Naive thymus-derived CD4-positive, alpha-beta T cell (primary cell): ENCODE results near the gene SH3RF3. TPM values are rescaled to one million over a fixed set of nuclear protein-coding genes. Genes with fewer than 3 reads are reported as not detected.
A peak's percentile ranks its signal among the peaks of the same experiment; 100 is the strongest.

ENCODE experiments used
- ATAC-seq: fragments of 150-1000 bp; cut with Tn5 transposase; 2 replicates; pipeline ENCODE4 v1.10.0; 2021; ENCODE audit warnings: mild to moderate bottlenecking, moderate library complexity
- CTCF ChIA-PET: fragments of 350-600 bp; sonication (Branson Sonifier 250); formaldehyde crosslinking; loops from one replicate; lab custom pipeline; 2021; ENCODE audit warnings: antibody characterized with exemption; lab: Charles Lee
- POLR2A ChIA-PET: fragments of 350-600 bp; sonication (Branson Sonifier 250); formaldehyde crosslinking; loops from one replicate; lab custom pipeline; 2021; ENCODE audit warnings: antibody characterized with exemption, inconsistent platforms; lab: Charles Lee
- DNase-seq, 9 donors: peaks; one replicate each; pipeline versions ENCODE4 v3.0.0 to v3.0.0-alpha.2; 2020 to 2022; ENCODE audit warnings: mixed read lengths in 1 of 9
- H3K27ac ChIP-seq: one replicate; pipeline ENCODE4 v1.7.0; 2013; ENCODE audit warnings: mild to moderate bottlenecking, low read depth, low read length, moderate library complexity
- H3K27me3 ChIP-seq, 2 donors: one replicate each; pipeline ENCODE4 v1.7.0; 2013; ENCODE audit warnings: low read length in 2 of 2, mild to moderate bottlenecking in 2 of 2, moderate library complexity in 2 of 2; ENCODE audit not compliant: control insufficient read depth in 2 of 2, insufficient read depth in 2 of 2
- H3K36me3 ChIP-seq, 3 experiments: 1 replicate in 2 of 3; 2 replicates in 1 of 3; pipeline ENCODE4 v1.7.0; 2013; ENCODE audit warnings: low read length in 3 of 3, mild to moderate bottlenecking in 3 of 3, moderate library complexity in 1 of 3; ENCODE audit not compliant: insufficient read depth in 3 of 3, control insufficient read depth in 2 of 3
- H3K4me1 ChIP-seq, 2 donors: one replicate each; pipeline ENCODE4 v1.7.0; 2013; ENCODE audit warnings: low read length in 2 of 2, mild to moderate bottlenecking in 2 of 2, moderate library complexity in 1 of 2; ENCODE audit not compliant: control insufficient read depth in 2 of 2, insufficient read depth in 2 of 2
- H3K4me3 ChIP-seq: 2 replicates; pipeline ENCODE4 v1.7.0; 2013; ENCODE audit warnings: mild to moderate bottlenecking, low read length
- H3K9me3 ChIP-seq, 3 experiments: 1 replicate in 2 of 3; 2 replicates in 1 of 3; pipeline ENCODE4 v1.7.0; 2013; ENCODE audit warnings: low read length in 3 of 3; ENCODE audit not compliant: control insufficient read depth in 2 of 3
- H3K27ac Mint-ChIP-seq, 9 donors: one replicate each; pipeline ENCODE4 v1.8.0; 2020 to 2022; ENCODE audit warnings: mixed read lengths in 9 of 9, mild to moderate bottlenecking in 8 of 9, moderate library complexity in 5 of 9, inconsistent platforms in 2 of 9
- H3K27me3 Mint-ChIP-seq, 5 donors: one replicate each; pipeline ENCODE4 v1.8.0; 2021 to 2022; ENCODE audit warnings: mixed read lengths in 5 of 5, mild to moderate bottlenecking in 1 of 5
- H3K36me3 Mint-ChIP-seq, 5 donors: one replicate each; pipeline ENCODE4 v1.8.0; 2020 to 2022; ENCODE audit warnings: mixed read lengths in 5 of 5, mild to moderate bottlenecking in 3 of 5, inconsistent platforms in 1 of 5
- H3K4me1 Mint-ChIP-seq, 7 donors: one replicate each; pipeline ENCODE4 v1.8.0; 2020 to 2022; ENCODE audit warnings: mixed read lengths in 7 of 7, mild to moderate bottlenecking in 3 of 7, inconsistent platforms in 1 of 7
- H3K4me3 Mint-ChIP-seq, 10 donors: one replicate each; pipeline ENCODE4 v1.8.0; 2020 to 2022; ENCODE audit warnings: mild to moderate bottlenecking in 10 of 10, mixed read lengths in 10 of 10, moderate library complexity in 6 of 10, inconsistent platforms in 2 of 10
- H3K9me3 Mint-ChIP-seq, 11 donors: one replicate each; pipeline ENCODE4 v1.8.0; 2020 to 2022; ENCODE audit warnings: mixed read lengths in 11 of 11, mild to moderate bottlenecking in 4 of 11, inconsistent platforms in 1 of 11, moderate library complexity in 1 of 11
- intact Hi-C, 2 donors: fragments of 100-400 bp; cut with micrococcal nuclease; formaldehyde crosslinking; loops; one replicate each; pipeline ENCODE4 v1.15.1; 2023
- polyA plus RNA-seq, 2 donors: library from polyadenylated mRNA; unstranded; fragments of 300-500 nt; fragmentation: Illumina TruSeq; gene quantifications; one replicate each; pipeline ENCODE4 v1.2.3, GENCODE V29; 2021
- total RNA-seq, 6 experiments: library from RNA in 5 of 6; stranded (reverse) in 5 of 6; gene quantifications; 1 replicate in 5 of 6; 2 replicates in 1 of 6; pipeline ENCODE4 v1.2.3 and lab custom pipeline; 2021 to 2026

The SH3RF3 gene
- total and polyA plus RNA-seq, 7 experiments from 2014 or later, result 0.19 to 11.5 (median 4.8) TPM

DNA sequence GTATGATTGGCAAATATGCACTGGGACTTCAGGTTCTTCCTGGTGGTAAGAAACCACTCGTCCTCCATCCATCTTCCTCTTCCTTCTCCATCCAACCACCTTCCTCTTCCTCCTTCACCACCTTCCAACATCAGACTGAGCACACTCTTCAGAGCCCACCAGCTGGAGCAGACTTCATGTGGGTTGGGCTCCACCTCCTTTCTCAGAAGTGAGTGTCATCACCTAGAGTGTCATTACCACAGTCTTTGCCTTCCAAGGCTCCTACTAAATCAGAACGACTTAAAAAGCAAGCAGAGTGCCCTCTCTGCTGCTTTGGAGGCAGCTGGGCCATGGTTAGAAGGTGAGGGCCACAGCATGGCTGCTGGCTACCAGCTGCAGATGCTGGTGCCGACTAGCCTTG, 171.6 kb downstream of the SH3RF3 start:
- CTCF ChIA-PET, result no interaction called here
- intact Hi-C loops, result no loop called here
- no peaks in the 10 kb centered on the region for H3K36me3 Mint-ChIP-seq

GRCh38 chr2:109301746-109302145, 172.7 kb downstream of the SH3RF3 start:
- H3K36me3 Mint-ChIP-seq, result no peaks in the 10 kb centered on the region
- no peaks in the 10 kb centered on the region for H3K27me3 ChIP-seq
- H3K27ac Mint-ChIP-seq, result no peak overlapping the region
- no peaks in the 10 kb centered on the region for H3K36me3 ChIP-seq
- H3K9me3 Mint-ChIP-seq, result peaks cover 0 to 2% (median 0%) of the 10 kb centered on the region in 11 donors
- POLR2A ChIA-PET, result no interaction called here
- H3K4me3 ChIP-seq, result no peak overlapping the region
- peaks cover 0 to 16% (median 6%) of the 10 kb centered on the region in 7 donors for H3K4me1 Mint-ChIP-seq
- peaks cover 0 to 3% (median 0%) of the 10 kb centered on the region in 5 donors for H3K27me3 Mint-ChIP-seq
- DNase-seq (no peak), ATAC-seq (no peak)
- no peak overlapping the region for H3K27ac ChIP-seq
- CTCF ChIA-PET, result interaction anchor here (1.1 kb wide), 1 partner anchor 209 kb away, joined by 3 read pairs; no protein-coding TSS in a partner anchor
- intact Hi-C loops, result no loop called here
- H3K9me3 ChIP-seq, result no peaks in the 10 kb centered on the region
- H3K4me3 Mint-ChIP-seq, result no peak overlapping the region
- H3K4me1 ChIP-seq, result no peaks in the 10 kb centered on the region

More for the DNA sequence above, 171.6 kb downstream of the SH3RF3 start:
- Mint-ChIP-seq H3K27ac (no peak overlapping the region), H3K4me3 (no peak overlapping the region), H3K27me3 (no peaks in the 10 kb centered on the region), H3K4me1 (peaks cover 0 to 16% (median 6%) of the 10 kb centered on the region in 7 donors), H3K9me3 (peaks cover 0 to 2% (median 0%) of the 10 kb centered on the region in 11 donors)
- H3K4me3 ChIP-seq, result no peak overlapping the region
- H3K4me1 ChIP-seq, result no peaks in the 10 kb centered on the region
- H3K9me3 ChIP-seq, result no peaks in the 10 kb centered on the region
- DNase-seq (no peak), ATAC-seq (no peak)
- POLR2A ChIA-PET, result no interaction called here
- H3K36me3 ChIP-seq, result no peaks in the 10 kb centered on the region
- no peak overlapping the region for H3K27ac ChIP-seq
- H3K27me3 ChIP-seq, result no peaks in the 10 kb centered on the region

DNA sequence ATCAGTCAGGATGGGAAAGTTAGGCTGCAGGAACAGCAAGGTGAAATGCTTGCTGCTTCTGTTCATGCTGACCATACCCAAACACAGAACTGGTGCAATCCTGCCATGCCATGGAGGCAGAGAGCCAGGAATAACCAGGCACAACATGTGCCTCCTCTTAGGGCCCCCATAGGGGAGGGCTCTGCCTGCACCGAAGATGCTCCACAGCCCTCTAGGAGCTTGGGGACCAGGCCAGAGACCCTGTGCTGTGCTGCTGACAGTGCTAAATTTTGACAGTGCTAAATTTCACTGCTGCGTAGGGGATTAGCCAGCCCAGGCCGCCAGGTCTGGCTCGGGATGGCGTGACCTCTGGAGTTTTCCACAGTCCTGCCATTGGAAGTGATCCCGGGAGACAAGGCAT, 173.3 kb downstream of the SH3RF3 start:
- Histone ChIP-seq H3K4me1 (no peaks in the 10 kb centered on the region), H3K27me3 (no peaks in the 10 kb centered on the region), H3K36me3 (no peaks in the 10 kb centered on the region), H3K4me3 (no peak overlapping the region), H3K27ac (no peak overlapping the region), H3K9me3 (no peaks in the 10 kb centered on the region)
- peaks cover 0 to 16% (median 6%) of the 10 kb centered on the region in 7 donors for H3K4me1 Mint-ChIP-seq
- H3K27ac Mint-ChIP-seq, result no peak overlapping the region
- intact Hi-C loops, result no loop called here
- no peak overlapping the region for H3K4me3 Mint-ChIP-seq
- no peak for DNase-seq
- H3K9me3 Mint-ChIP-seq, result peaks cover 0 to 2% (median 0%) of the 10 kb centered on the region in 11 donors
- H3K27me3 Mint-ChIP-seq, result peaks cover 0 to 3% (median 0%) of the 10 kb centered on the region in 5 donors
- no peaks in the 10 kb centered on the region for H3K36me3 Mint-ChIP-seq
- no peak for ATAC-seq
- POLR2A ChIA-PET, result no interaction called here
- CTCF ChIA-PET, result interaction anchor here (1.1 kb wide), 1 partner anchor 208 kb away, joined by 3 read pairs; no protein-coding TSS in a partner anchor

DNA sequence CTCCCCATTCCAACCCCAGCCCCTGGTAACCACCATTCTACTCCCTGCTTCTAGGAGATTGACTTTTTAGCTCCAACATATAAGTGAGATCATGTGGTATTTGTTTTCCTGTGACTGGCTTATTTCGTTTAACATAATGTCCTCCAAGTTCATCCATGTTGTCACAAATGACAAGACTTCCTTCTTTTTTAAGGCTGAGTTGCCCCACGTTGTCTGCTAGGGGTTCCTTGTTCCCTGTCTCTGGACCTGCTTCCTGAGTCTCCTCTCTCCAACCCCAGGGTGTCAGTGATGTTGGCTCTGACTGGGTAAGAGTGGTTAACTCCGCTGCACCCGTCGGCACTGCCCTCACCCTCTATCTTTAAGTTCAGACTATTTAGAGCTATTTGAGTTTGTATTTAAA, 175.2 kb downstream of the SH3RF3 start:
- Mint-ChIP-seq H3K36me3 (no peaks in the 10 kb centered on the region), H3K9me3 (no peaks in the 10 kb centered on the region), H3K27ac (peak overlapping the region in 1 of 9 donors; percentile 24), H3K4me3 (no peak overlapping the region), H3K27me3 (peaks cover 0 to 3% (median 0%) of the 10 kb centered on the region in 5 donors), H3K4me1 (peaks cover 0 to 16% (median 5%) of the 10 kb centered on the region in 7 donors)
- no peak overlapping the region for H3K27ac ChIP-seq
- no peaks in the 10 kb centered on the region for H3K36me3 ChIP-seq
- no peak overlapping the region for H3K4me3 ChIP-seq
- intact Hi-C loops, result no loop called here
- H3K27me3 ChIP-seq, result no peaks in the 10 kb centered on the region
- no peak for DNase-seq
- ATAC-seq, result no peak
- ChIA-PET CTCF (no interaction called here), POLR2A (no interaction called here)
- no peaks in the 10 kb centered on the region for H3K9me3 ChIP-seq
- no peaks in the 10 kb centered on the region for H3K4me1 ChIP-seq

DNA sequence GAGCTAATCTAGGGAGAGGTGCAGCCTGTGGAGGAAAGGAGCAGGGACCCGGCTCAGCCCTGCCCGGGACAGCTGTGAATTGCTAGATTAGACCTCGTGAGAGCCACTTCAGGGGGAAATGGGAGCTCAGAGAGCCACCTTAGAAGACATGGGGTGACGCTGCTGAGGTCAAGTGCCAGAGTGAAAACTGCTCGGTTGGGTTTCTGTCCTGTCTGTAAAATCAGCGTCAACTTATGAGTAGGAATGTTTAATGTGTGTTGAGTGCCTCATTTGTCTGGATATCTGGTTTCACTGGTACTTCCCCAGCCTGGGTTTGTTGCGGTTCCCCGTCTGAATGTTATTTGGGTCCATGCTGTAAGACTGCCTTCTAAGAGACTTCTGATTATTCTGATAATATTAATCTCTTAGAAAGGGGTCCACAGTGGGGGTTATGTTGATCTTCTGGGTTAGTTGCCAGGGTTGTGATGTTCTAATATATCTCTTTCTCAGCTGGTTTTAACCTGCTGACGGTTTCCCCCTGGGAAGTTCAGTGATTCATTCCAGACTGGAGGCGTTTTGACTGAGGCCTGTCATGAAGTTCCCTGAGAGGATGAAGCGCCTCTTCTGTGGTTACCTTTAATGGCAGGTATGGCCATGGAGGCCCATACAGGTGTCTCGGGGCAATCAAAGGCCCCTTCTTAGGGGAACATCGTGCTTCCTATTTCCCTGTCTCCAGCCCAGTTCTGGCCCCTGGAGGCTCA, 175.9 kb downstream of the SH3RF3 start:
- no peaks in the 10 kb centered on the region for H3K36me3 Mint-ChIP-seq
- H3K4me3 Mint-ChIP-seq, result no peak overlapping the region
- no peaks in the 10 kb centered on the region for H3K9me3 ChIP-seq
- H3K4me1 ChIP-seq, result no peaks in the 10 kb centered on the region
- H3K36me3 ChIP-seq, result no peaks in the 10 kb centered on the region
- H3K4me3 ChIP-seq, result no peak overlapping the region
- ChIA-PET POLR2A (no interaction called here), CTCF (no interaction called here)
- no peak overlapping the region for H3K27ac Mint-ChIP-seq
- H3K27ac ChIP-seq, result no peak overlapping the region
- peaks cover 0 to 12% (median 3%) of the 10 kb centered on the region in 7 donors for H3K4me1 Mint-ChIP-seq
- intact Hi-C loops, result no loop called here
- no peak for ATAC-seq
- no peaks in the 10 kb centered on the region for H3K27me3 ChIP-seq
- H3K9me3 Mint-ChIP-seq, result no peaks in the 10 kb centered on the region
- H3K27me3 Mint-ChIP-seq, result peaks cover 0 to 3% (median 0%) of the 10 kb centered on the region in 5 donors
- no peak for DNase-seq

- ATAC-seq (no peak), DNase-seq (no peak)
- POLR2A ChIA-PET, result no interaction called here
- H3K36me3 Mint-ChIP-seq, result no peaks in the 10 kb centered on the region
- no peaks in the 10 kb centered on the region for H3K27me3 ChIP-seq
- peaks cover 0 to 3% (median 0%) of the 10 kb centered on the region in 5 donors for H3K27me3 Mint-ChIP-seq
- H3K4me3 Mint-ChIP-seq, result no peak overlapping the region
- CTCF ChIA-PET, result no interaction called here
- H3K4me1 ChIP-seq, result no peaks in the 10 kb centered on the region
- H3K4me1 Mint-ChIP-seq, result peaks cover 0 to 12% (median 3%) of the 10 kb centered on the region in 7 donors
- no peaks in the 10 kb centered on the region for H3K9me3 ChIP-seq
- no peaks in the 10 kb centered on the region for H3K36me3 ChIP-seq
- no peak overlapping the region for H3K27ac ChIP-seq
- H3K27ac Mint-ChIP-seq, result no peak overlapping the region
- no peak overlapping the region for H3K4me3 ChIP-seq
- intact Hi-C loops, result no loop called here
- H3K9me3 Mint-ChIP-seq, result no peaks in the 10 kb centered on the region
Observed at GRCh38 chr2:109305490-109306167, 176.6 kb downstream of the SH3RF3 start.
